ENCODE results near the gene GNG7.

- TF ChIP-seq, protein P1, sequence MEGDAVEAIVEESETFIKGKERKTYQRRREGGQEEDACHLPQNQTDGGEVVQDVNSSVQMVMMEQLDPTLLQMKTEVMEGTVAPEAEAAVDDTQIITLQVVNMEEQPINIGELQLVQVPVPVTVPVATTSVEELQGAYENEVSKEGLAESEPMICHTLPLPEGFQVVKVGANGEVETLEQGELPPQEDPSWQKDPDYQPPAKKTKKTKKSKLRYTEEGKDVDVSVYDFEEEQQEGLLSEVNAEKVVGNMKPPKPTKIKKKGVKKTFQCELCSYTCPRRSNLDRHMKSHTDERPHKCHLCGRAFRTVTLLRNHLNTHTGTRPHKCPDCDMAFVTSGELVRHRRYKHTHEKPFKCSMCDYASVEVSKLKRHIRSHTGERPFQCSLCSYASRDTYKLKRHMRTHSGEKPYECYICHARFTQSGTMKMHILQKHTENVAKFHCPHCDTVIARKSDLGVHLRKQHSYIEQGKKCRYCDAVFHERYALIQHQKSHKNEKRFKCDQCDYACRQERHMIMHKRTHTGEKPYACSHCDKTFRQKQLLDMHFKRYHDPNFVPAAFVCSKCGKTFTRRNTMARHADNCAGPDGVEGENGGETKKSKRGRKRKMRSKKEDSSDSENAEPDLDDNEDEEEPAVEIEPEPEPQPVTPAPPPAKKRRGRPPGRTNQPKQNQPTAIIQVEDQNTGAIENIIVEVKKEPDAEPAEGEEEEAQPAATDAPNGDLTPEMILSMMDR (IDR thresholded peaks at IDR 0.05 in 2 of 3, conservative IDR thresholded peaks at IDR 0.05 in 1 of 3; ENCODE audit: control insufficient read depth in 2 of 3, extremely low read depth in 1 of 3, insufficient read depth in 1 of 3, low read depth in 3 of 3, low read length in 3 of 3), result no peak
- no peak for TF ChIP-seq NR2C1 (IDR thresholded peaks at IDR 0.05)
- TF ChIP-seq EP300 (IDR thresholded peaks at IDR 0.05; ENCODE audit: borderline replicate concordance in 1 of 2, control insufficient read depth in 1 of 2, low read depth in 2 of 2, low read length in 2 of 2), result no peak
- TF ChIP-seq RB1 (IDR thresholded peaks at IDR 0.05; ENCODE audit: borderline replicate concordance), result no peak
- no peak for TF ChIP-seq ZBTB33 (IDR thresholded peaks at IDR 0.05)
- TF ChIP-seq MAX (IDR thresholded peaks at IDR 0.05; ENCODE audit: low read depth, low read length), result no peak
- TF ChIP-seq NR2C2 (IDR thresholded peaks at IDR 0.05; ENCODE audit: borderline replicate concordance, control insufficient read depth, insufficient read length, low read depth), result no peak
- TF ChIP-seq USF2 (IDR thresholded peaks at IDR 0.05; ENCODE audit: borderline replicate concordance, low read depth, low read length), result no peak
- no peak for TF ChIP-seq RAD21 (IDR thresholded peaks at IDR 0.05; ENCODE audit: insufficient read depth, low read depth, low read length)
Measured at GRCh38 chr19:2723345-2723715, 20.8 kb upstream of the GNG7 start.

Data from GM12878 (cell line).